ENCODE data around the gene BMPR2. TPM values are rescaled to one million over a fixed set of nuclear protein-coding genes. Genes with fewer than 3 reads are reported as not detected.

BMPR2 gene
- total RNA-seq, 1 experiment from 2014 or later, result 27.4 TPM

DNA sequence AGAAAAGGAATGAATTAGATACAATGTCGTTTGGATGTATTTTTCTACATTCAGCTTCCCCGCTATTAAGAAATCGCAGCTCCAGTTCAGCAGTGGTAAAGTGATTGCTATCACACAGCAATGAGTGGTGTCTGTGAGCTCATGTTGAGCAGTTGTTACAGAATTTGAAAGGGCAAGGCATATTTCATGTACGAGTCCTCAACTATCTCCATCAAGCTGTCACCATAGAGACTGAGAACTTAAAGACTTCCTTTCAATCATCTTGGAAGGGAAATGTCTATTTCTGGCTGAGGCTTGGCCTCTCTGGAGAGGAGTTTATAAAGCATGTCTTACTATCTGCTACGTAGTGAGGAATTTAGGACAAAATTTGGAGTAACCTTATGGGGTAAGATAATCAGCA is 234.3 kb downstream of the BMPR2 start:
- POLR2A ChIA-PET, result interaction anchor here (0.5 to 1.0 kb wide), 3 partner anchors 18 to 725 kb away, joined by 3 to 6 read pairs (median 3); partner anchors contain the start of gene FAM117B
- intact Hi-C loops (cut with micrococcal nuclease), result no loop called here
- H3K4me1 Mint-ChIP-seq (ENCODE audit: insufficient read depth, unreplicated experiment), result peaks cover 10% of the 10 kb centered on the region
- no TSS peak for BruUV-seq (replicated peaks)
- DNase-seq (ENCODE audit: unreplicated experiment), result no peak
- no peak overlapping the region for H3K27ac Mint-ChIP-seq (ENCODE audit: low read depth, unreplicated experiment)
- H3K36me3 Mint-ChIP-seq (ENCODE audit: insufficient read depth, unreplicated experiment), result no peaks in the 10 kb centered on the region
- no peaks in the 10 kb centered on the region for H3K27me3 Mint-ChIP-seq (ENCODE audit: insufficient read depth, unreplicated experiment)
- H3K9me3 Mint-ChIP-seq (ENCODE audit: unreplicated experiment), result no peaks in the 10 kb centered on the region
- CTCF ChIA-PET, result interaction anchor here (0.6 to 2.1 kb wide), 2 partner anchors 21 to 901 kb away, joined by 3 to 8 read pairs; no protein-coding TSS in a partner anchor
- TF ChIP-seq, protein P1, sequence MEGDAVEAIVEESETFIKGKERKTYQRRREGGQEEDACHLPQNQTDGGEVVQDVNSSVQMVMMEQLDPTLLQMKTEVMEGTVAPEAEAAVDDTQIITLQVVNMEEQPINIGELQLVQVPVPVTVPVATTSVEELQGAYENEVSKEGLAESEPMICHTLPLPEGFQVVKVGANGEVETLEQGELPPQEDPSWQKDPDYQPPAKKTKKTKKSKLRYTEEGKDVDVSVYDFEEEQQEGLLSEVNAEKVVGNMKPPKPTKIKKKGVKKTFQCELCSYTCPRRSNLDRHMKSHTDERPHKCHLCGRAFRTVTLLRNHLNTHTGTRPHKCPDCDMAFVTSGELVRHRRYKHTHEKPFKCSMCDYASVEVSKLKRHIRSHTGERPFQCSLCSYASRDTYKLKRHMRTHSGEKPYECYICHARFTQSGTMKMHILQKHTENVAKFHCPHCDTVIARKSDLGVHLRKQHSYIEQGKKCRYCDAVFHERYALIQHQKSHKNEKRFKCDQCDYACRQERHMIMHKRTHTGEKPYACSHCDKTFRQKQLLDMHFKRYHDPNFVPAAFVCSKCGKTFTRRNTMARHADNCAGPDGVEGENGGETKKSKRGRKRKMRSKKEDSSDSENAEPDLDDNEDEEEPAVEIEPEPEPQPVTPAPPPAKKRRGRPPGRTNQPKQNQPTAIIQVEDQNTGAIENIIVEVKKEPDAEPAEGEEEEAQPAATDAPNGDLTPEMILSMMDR (IDR thresholded peaks at IDR 0.05; ENCODE audit: unreplicated experiment), result no peak
- H3K4me3 Mint-ChIP-seq (ENCODE audit: unreplicated experiment), result no peak overlapping the region

DNA sequence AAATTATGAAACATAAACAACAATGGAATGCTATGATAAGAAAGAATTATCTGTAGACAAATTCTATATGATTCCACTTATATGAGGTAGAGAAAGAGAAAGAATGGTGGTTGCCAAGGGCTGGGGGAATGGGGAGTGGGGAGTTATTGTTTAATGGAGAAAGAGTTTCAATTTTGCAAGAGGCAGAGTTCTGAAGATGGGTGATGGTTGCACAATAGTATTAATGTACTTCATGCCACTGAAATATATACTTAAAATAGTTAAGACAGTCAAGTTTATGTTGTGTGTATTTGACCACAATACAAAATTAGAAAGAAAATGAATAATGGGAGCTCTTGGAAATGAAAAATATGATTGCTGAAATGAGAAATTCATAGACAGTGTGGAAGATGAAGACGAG is 236.0 kb downstream of the BMPR2 start:
- no peak for DNase-seq (ENCODE audit: unreplicated experiment)
- POLR2A ChIA-PET, result no interaction called here
- Mint-ChIP-seq H3K27me3 (ENCODE audit: insufficient read depth, unreplicated experiment) (no peaks in the 10 kb centered on the region), H3K4me3 (ENCODE audit: unreplicated experiment) (no peak overlapping the region), H3K9me3 (ENCODE audit: unreplicated experiment) (no peaks in the 10 kb centered on the region), H3K36me3 (ENCODE audit: insufficient read depth, unreplicated experiment) (no peaks in the 10 kb centered on the region), H3K27ac (ENCODE audit: low read depth, unreplicated experiment) (no peak overlapping the region), H3K4me1 (ENCODE audit: insufficient read depth, unreplicated experiment) (peaks cover 10% of the 10 kb centered on the region)
- TF ChIP-seq, protein P1 (IDR thresholded peaks at IDR 0.05; ENCODE audit: unreplicated experiment), result no peak
- CTCF ChIA-PET, result interaction anchor here (1.4 kb wide), 1 partner anchor 10 kb away, joined by 3 read pairs; no protein-coding TSS in a partner anchor
- intact Hi-C loops (cut with micrococcal nuclease), result no loop called here
- no TSS peak for BruUV-seq (replicated peaks)

DNA sequence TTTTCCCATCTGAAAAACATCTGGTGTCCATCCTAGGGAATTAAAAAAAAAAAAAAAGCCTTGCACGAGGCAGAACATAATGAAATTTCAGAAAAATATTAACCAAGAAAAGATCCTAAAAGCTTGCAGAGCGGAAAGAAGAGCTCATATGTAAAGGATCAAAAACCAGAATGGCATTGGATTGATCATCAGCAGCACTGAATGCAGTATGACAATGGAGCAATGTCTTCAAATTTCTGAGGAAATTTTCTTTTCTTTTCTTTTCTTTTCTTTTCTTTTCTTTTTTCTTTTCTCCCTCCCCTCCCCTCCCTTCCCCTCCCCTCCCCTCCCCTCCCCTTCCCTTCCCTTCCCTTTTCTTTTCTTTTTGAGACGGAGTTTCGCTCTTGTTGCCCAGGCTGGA is 237.4 kb downstream of the BMPR2 start:
- BruUV-seq (replicated peaks), result no TSS peak
- TF ChIP-seq, protein P1 (IDR thresholded peaks at IDR 0.05; ENCODE audit: unreplicated experiment), result no peak
- no peak overlapping the region for H3K4me3 Mint-ChIP-seq (ENCODE audit: unreplicated experiment)
- CTCF ChIA-PET, result interaction anchor here (1.4 to 1.6 kb wide), 2 partner anchors 9 to 25 kb away, joined by 3 to 6 read pairs; no protein-coding TSS in a partner anchor
- DNase-seq (ENCODE audit: unreplicated experiment), result no peak
- H3K9me3 Mint-ChIP-seq (ENCODE audit: unreplicated experiment), result no peaks in the 10 kb centered on the region
- intact Hi-C loops (cut with micrococcal nuclease), result no loop called here
- H3K27me3 Mint-ChIP-seq (ENCODE audit: insufficient read depth, unreplicated experiment), result no peaks in the 10 kb centered on the region
- POLR2A ChIA-PET, result no interaction called here
- peaks cover 10% of the 10 kb centered on the region for H3K4me1 Mint-ChIP-seq (ENCODE audit: insufficient read depth, unreplicated experiment)
- no peak overlapping the region for H3K27ac Mint-ChIP-seq (ENCODE audit: low read depth, unreplicated experiment)
- H3K36me3 Mint-ChIP-seq (ENCODE audit: insufficient read depth, unreplicated experiment), result no peaks in the 10 kb centered on the region

Other genes starting within 250 kb of the BMPR2 start
- 67.9 and 71.9 TPM in 2 replicates for gene SUMO1, start 137.7 kb upstream of the BMPR2 start, total RNA-seq (2022)
- 212 and 231 TPM in 2 replicates for gene NOP58, start 110.6 kb upstream of the BMPR2 start, total RNA-seq (2022)